ENCODE data around the gene OSM.
A peak's percentile ranks its signal among the peaks of the same experiment; 100 is the strongest.

OSM gene

DNA sequence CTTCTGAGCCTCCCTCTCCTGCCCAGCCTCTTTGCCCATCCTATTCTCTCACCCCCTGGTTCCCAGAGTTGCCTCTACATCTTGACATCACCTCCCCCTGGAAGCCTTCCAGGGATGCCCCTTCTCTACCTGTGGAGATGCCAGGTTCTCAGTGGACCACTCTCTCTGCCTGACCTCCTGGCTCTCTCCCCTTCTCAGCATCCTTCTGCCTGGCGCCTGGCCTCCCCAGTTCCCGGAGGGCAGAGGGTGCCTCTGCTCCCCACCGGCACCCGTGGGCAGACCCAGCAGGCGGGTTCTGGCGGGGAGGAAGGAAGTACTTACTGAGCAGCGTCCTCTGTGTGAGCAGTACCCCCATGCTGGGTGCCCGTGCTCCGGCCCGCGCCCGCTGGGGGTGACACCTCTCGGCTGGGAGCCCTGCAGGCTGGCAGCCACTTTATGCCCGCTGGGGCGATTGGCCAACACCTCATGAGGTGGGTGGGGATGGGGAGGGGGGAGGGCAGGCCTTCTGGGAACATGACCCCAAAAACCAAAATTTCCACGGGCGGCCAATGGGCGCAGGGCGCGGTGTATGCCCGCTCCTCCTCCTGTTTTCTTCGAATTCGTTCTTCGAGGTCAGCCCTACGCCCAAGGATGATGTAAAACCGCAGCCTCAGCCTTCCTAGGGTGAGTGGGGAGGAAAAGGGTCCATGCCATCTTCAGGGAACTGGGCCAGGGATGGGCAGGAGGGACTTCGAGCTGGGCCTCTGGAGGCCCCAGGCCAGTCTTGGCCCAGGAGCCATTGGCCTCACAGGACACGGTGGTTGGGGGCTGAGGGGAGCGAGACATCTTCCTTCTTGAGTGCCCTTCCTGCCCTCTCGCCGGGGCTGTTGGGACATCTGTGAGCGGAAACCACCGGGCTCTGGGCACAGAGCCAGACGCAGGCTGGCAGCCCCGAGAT, at the start of gene OSM:
OSM (minus strand) TSS at position 407 of the 937 bp plus-strand sequence; CDS start at position 355, 52 bp downstream.
- DNase-seq = peak; percentile 88

DNA sequence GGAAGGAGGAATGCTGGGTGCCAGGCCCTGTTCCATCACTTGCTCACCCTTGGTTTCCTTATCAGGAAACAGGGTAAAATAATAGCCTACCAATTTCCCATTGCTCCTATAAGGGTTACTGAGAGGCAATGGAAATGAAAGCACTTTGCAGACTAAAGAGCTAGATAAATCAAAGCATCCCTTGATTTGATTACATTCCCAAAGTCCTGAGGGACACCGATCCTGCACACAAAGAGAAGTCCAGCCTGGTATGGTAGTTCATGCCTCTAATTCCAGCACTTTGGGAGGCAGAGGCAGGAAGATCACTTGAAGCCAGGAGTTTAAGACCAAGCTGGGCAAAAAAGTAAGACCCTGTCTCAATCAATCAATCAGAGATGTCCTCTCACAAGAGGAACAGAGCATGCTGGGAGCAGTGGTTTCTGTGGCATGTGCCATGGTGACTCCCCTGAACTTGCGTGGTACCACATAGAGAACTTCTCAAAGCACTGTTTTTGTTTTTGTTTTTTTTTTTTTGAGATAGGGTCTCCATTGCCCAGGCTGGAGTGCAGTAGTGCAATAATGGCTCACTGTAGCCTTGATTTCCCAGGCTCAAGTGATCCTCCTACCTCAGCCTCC, 49.4 kb upstream of the OSM start:
- no peak for DNase-seq

DNA sequence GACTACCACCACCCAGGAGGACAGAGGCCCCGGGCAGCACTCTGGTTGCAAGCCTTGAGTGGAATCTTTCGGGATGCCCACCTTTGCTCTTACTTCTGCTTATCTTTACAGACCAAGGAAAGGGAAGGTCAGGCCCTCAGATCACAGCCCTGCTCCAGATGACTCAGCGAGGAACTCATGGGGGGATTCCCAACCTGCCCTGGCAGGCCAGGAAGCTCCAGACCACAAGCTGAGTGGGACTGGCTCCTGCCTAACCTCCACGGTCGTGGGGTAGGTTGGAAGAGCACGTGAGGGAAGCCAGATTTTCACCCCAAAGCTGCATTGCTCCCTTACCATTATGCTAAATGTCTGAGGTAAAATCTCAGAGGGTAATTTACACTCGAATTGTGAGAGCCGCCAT, 48.3 kb upstream of the OSM start:
- DNase-seq = peak; percentile 63

DNA sequence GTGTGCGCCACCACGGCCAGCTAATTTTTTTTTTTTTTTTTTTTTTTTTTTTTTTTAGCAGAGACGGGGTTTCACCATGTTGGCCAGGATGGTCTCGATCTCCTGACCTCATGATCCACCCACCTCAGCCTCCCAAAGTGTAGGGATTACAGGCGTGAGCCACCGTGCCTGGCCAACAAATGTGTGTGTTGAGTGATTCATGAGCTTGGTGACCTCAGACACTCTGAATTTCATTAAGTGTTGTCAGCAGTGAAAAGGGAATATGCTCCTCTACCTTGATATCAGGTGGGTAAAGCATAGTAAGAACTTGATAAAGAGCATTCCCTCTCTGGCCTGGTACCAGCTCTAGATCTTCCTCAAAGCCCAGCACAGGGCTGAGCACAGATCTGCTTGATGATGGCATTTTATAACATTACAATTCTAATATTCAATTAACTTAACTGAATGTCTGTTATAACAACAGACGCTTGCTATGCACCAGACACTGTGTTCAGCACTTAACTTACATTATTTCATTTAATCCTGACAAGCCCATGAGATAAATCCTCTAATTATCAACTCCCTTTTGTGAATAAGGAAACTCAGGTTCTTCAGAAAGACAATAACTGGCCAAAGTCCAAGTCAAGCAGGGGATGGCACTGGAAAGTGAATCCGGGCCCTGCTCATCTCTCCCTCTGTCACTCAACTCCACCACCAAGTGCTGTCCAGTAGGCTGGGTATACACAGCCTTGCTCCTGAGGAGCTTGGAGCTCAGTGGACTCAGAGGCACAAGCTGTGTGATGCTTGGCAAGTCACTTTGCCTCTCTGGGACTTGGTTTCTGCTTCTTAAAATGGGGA, 47.1 kb upstream of the OSM start:
- DNase-seq = no peak

DNA sequence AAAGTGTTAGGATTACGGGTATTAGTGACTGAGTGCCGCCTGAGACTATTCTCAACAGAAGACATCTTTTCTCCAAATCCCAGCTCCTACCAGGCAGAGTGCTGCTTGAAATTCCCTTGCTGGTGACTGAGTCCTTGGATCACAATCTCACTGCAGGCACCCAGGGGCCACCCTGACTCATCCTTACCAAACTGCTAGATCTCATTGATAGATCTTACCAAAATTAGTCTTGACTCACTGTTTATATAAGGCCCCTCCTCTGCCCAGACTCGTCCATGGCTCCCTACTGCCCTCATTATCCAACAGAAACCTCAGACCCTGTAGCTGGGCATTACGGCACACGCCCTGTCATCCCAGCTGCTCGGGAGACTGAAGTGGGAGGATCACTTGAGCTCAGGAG, 45.4 kb upstream of the OSM start:
- DNase-seq = no peak

DNA sequence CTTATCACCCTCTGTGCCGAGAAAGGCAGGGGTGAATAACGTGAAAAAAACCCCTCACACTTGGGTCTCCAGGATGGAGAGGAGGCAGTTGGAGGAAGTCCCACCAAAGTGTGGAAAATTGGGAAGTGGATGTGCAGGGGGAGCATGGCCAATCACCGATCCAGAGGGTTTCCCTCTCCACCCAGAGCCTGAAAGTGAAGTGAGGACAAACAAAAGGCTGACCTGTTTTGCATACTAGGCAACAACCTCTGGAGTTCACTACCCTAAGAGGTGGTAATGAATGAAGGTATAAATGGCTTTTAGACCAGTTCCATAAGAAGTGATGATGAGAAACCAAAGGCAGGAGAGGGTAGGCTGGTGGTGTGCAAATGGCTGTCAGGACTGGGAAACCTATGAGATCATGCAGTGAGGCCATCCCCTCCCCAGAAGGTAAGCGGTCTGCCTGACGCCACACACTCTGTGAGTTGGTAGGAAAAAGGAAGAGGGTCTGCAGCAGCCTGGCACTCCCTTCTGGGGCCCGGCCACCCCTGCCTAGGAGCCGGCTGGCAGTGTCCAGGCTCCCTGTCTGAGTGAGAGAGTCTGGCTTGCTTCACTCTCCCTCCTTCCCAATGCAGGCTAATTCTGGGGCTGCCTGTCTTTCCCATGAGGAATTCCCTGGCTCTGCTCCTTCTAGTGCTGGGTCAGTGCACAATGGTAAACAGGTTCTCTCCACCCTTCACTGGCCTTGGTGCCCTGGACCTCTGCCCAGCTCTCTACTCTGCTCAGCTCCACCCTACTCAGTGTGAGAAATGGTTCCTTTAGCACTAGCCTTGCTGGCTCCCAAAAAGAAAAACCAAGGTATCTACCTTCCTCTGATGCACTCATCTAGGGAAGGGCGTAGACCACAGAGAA, 44.5 kb upstream of the OSM start:
- no peak for DNase-seq

DNA sequence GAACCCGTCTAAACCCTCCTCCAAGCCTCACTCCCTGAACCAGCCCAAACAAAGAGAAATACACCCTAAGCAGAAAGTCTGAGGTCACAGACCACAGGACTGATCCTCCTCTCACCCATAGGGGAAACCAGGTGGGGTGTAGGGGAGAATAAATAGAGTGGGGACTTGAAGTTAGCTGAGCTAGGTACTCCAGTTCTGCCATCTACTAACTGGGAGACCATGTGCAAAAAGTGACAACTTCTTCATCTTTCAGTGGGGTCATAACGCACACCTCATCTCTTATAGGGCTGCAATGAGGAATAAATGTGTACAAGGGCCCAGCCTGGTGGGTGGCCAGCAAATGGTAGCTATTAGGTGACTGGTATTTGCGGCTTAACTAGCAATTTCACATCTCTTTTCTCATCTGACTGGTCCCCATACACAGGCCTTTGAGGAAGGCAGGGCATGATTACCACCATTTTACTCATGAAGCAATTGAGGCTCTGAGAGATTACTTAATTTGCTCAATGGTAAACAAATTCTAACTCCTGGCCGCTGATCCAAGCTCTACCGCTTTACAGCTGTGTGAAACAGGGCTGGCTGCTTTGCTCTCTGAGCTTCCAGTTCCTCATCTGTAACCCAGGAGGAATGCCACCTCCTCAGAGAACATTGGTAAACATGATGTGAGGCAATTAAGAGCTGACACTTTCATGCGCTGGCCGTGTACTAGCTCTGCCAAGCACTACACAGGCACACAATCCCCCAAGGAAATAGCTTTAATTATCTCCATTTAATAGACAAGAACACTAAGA, 43.5 kb upstream of the OSM start:
- no peak for DNase-seq

DNA sequence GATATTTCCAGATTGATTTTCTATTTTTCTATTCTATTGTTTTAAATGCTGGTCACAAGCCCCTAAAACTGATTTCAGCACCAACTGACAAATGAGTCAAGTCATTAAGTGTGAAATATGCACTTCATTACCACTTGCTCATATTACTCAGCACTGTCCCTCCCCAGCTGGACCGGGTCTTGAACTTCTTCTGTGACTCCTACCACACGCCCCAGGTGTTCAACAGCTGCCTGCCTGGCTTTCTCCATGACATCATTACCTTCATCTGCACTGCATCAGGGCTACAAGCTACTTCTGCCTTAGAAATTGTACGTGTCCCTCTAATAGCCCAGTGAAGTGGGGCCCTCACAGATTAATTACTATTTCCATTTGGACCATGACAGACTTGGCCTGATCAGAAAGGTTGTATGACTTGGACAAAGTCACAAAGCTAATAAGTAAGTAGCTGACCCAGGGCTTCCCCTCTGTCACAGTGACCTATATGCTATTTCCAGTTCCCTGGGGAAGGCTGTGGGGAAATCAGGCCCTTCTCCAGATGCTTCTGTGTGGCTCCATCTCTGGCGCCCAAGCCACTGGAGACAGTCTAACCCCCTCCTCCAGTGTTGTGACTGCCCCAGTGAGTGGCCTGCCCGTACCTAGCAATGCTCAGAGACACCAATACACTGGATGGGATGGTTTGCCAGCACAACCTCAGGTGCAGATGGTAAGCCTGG, 42.0 kb upstream of the OSM start:
- DNase-seq = no peak

DNA sequence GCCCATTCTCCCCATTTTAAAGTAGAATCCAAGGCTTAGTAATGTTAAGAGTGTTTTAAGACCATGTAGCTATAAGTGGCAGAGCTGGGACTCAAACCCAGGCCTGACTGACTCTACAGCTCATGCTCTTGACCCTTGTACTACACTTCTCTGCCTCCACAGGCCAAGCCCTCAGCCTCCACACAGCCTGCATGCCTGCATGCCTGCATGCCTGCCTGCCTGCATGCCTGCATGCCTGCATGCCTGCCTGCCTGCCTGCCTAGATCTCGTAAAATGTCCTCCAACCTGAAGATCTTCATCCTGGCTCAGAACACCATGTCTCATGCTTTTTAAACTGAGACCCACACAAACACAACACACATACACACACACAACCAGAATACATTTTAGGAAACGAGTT, 41.4 kb upstream of the OSM start:
- no peak for DNase-seq

DNA sequence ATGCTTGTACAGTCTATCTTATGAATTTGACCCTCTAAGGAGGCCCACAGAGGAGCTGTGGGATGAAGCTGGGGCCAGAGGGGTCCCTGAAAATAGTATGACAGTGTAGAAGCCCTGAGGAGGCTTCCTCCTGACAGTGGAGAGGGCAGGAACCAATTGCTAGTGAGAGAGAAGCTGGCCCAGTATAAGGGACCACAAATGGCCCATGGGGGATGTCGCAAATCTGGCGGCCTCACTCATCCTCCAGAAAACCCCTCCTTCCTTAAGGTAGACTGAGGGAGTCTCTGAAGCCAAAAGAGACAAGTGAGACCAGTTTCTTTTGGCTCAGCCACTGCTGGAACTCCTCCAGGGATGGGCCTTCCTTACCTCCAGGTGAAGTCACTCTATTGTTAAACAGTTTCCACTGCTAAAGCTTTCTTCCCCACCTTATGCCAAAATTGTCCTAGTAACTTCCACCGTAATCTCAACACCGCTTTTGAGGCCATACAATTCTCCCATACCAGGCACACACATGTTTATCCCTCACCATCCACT, 40.5 kb upstream of the OSM start:
- no peak for DNase-seq

DNA sequence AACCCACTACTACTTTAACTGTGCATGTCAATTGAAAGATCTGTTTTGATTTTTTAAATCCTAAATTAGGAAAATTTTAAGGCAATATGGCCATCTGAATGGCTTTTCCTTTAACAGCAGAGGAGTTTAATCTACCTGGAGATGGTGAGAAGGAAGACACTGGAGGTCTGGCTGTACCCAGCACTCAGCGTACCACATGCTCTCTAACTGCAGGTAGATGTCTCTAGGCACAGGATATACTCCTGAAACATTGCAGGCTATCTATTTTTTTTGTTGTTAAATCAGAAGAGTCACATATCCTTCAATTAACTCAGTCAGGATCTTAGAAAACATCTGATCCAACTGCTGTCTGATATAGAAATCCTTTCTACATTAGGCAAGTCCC, 40.0 kb upstream of the OSM start:
- DNase-seq = no peak

DNA sequence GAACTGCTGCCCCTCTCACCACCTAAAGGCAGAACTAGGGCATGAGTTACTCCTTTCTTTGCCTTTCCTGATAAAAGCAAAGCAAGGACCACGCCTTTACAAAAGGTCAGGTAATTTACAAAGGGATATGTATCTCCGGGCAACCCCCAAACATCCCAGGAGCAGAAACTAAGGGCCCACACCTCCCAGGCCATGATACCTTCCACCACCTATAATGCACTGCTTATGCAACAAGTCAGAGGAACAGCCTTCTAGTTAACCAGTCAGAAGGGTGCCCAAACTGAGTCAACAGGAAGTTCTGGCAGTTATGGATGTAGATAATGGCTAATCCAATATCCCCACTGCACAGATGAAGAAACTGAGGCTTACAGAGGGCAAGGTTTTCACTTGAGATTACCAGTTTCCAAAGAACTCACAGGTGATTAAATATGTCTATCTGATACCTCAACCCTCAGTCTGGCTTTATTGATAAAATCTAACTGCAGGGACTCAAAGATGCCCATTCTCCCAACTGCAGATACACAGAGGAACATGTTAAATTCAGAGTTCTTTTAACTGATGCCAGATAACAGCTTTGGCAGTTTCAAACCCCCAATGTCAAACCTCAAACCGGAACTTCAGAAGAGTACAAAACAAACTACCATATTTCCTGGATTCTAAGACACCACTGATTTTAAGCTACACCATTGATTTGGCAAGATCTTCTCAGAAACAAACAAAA, 39.4 kb upstream of the OSM start:
- DNase-seq = no peak

DNA sequence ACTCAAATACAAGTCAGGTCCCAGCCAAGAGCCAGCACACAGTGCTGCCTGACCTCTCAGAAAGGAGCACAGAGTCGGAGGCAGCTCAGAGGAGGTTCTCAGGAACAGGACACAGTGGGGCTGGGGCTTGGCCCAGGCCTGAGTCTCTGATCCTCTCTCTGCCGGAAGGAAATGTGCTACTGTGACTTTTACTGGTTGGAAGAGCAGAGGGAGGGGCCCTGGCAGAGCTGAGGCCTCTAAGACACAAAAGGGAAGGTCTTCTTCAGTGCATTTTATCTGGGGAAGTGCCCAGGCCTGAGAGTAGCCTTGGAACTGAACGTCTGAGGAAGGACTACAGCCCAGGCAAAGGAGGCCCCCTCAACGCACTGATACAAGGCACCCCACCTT, 38.9 kb upstream of the OSM start:
- no peak for DNase-seq

DNA sequence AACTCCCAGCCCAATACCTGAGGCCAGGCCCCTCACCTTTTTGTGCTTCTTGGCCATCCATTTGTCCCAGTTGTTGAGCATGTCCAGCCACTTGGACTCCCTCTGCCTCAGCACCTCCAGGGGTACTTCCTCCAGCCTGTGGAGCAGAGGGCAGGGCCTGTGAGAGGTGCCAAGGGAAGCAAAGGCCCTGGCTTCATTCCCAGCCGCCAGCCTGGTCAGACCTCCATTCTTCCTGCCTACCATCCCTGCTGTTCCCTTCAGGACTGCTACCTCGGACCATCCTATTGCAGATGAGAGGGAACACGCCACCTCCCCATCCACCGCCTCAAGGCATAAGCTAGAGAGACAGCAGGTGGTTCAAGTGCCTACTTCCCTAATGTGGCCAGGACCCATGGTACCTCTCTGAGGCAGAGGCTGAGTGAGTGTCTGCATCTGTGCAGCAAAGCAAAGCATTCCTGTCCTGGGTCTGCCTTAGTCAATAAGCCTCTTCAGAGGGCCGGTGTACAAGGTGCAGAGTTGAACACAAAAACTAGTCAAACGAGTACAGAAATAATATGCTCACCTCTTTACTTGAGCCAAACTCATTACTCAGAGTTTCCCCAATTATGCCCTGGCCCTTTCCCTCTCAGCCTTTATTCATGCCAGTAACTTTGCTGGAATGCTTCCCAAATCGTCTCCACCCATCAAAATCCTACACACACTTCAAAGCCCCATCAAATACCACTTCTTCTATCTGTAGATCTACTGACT, 38.0 kb upstream of the OSM start:
- no peak for DNase-seq

DNA sequence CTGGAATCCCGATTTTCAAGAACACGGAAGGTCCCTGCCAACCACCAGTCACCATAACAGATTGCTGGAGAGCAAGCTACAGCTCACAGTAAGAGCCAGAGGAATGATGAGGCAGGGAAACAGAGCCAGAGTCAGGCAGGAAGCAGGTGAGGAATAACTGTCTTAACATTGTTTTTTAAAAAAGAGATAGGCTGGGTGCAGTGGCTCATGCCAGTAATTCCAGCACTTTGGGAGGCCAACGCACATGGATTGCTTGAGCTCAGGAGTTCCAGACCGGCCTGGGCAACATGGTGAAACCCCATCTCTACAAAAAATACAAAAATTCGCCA, 36.1 kb upstream of the OSM start:
- no peak for DNase-seq

DNA sequence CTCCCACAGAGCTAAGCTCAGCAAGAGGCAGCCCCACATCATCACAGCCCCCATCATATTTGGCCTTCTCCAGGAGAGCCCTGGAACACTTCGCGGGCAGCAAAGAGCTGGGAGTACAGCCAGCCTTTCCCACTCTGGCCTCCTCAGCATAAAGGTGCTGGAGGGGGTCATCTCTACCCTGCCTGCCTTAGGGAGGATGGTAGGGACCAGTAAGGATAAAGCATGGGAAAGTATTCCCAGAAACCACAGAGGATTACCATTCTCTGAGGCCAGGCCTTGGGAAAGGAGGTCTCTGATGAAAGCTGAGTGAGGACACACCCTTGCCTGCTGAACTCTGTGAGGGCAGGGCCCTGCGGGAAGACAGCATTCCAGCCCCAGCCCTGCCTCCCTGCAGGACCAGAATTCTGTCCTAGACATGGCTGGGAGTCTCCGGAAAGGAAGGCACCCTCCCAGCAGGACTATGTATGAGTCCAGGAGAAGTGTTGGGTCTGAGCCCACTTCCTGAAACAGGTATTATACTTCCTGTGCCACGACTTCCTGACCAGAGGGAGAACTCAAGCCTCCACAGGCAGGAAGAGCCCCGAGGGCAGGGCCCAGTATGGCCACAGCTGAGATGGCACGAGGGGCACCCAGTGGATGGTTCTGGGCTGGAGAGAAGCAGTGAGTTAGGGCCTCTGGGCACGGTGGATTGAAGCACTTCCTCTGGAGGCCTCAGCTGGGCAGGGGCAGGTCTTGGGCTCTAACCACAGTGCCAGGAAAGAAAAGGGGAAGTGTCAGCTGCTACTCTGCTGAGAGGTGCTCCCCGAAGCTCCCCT, 35.6 kb upstream of the OSM start:
- no peak for DNase-seq

DNA sequence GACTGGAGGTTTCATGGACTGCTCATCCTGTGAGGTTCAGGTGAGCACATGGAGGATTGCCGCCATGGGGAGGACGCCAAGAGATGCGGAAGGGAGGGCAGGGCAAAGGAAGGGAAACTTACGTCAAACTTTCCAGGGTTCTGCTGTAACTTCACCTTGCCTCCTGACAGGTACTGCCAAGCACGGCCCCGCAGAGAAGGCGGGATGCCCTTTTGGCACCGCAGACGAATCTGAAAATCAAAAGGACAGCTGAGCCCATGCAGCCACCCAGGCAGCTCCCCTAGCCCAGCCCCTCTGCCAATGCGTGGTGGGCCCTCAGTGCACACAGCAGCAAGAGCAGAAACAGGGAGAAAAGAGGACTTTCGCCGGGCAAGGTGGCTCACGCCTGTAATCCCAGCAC, 32.7 kb upstream of the OSM start:
- DNase-seq = no peak

DNA sequence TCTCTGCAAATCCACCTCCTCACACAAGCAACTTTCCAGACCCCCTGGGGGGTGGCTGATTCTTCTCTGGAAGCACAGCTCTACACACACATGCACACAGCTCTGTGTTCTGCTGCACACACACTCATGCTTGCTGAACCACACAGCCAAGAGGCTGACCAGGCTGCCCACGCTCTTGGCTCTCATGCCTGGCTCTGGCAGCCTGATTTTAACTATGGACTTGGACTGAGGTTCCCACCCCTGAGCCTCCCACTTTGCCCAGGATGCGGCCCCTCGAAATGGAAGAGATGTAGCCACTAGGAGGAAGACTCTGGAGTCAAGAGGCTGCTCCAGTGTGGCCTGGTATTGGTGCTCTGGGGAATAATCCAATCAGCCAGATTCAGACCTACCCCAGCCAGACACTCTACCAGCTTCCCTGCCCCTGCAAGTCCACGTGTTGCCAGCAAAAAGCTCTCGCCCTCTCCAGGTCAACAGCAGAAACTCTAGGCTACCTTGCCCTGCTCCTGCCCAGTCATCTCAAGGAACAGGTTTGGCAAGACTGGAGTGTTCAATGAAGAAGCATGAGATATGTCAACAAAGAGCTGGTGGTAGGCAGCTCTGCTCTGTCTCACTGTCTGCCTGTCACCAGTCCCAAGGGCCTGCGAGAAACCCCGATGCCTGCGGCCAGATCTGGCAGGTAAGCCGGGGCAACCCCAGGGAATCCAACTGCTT, 31.5 kb upstream of the OSM start:
- DNase-seq = no peak

Data from stimulated activated CD8-positive, alpha-beta memory T cell treated with anti-CD3 and anti-CD28 coated beads, Interleukin-4, amount 100 ng/mL, for 48 hours (primary cell).